BE2C (cell line): Measurements from ENCODE around the gene DOCK9.

ENCODE experiments used
- DNase-seq: peaks from one replicate; pipeline ENCODE4 v3.0.0-alpha.2; 2020
- H3K27me3 ChIP-seq: fragments of 250-450 bp; sonication (Bioruptor Pico); 2 replicates; pipeline ENCODE4 v1.5.1; 2020; ENCODE audit warnings: mild to moderate bottlenecking
- H3K36me3 ChIP-seq: fragments of 250-450 bp; sonication (Bioruptor Pico); 2 replicates; pipeline ENCODE4 v1.5.1; 2020; ENCODE audit warnings: mild to moderate bottlenecking
- H3K4me1 ChIP-seq: fragments of 250-450 bp; sonication (Bioruptor Pico); 2 replicates; pipeline ENCODE4 v1.5.1; 2020
- H3K4me3 ChIP-seq: 2 replicates; pipeline ENCODE4 v1.5.1; 2011; ENCODE audit warnings: low read depth, low read length
- H3K9me3 ChIP-seq: fragments of 250-450 bp; sonication (Bioruptor Pico); 2 replicates; pipeline ENCODE4 v1.5.1; 2020
- CTCF ChIP-seq: IDR thresholded peaks from 2 replicates; pipeline ENCODE4 v1.5.1; 2012; ENCODE audit warnings: mild to moderate bottlenecking, low read depth, low read length

Gene DOCK9

GRCh38 chr13:98999639-98999952 lies 21.7 kb upstream of the DOCK9 start:
- H3K36me3 ChIP-seq = no peaks in the 10 kb centered on the region
- no peak for DNase-seq
- no peaks in the 10 kb centered on the region for H3K9me3 ChIP-seq
- peaks cover 7% of the 10 kb centered on the region for H3K27me3 ChIP-seq
- no peak for TF ChIP-seq CTCF
- no peaks in the 10 kb centered on the region for H3K4me1 ChIP-seq
- no peak overlapping the region for H3K4me3 ChIP-seq

- no peak for DNase-seq
- Histone ChIP-seq H3K27me3 (peaks cover 6% of the 10 kb centered on the region), H3K9me3 (no peaks in the 10 kb centered on the region), H3K4me3 (no peak overlapping the region), H3K36me3 (no peaks in the 10 kb centered on the region), H3K4me1 (no peaks in the 10 kb centered on the region)
- no peak for TF ChIP-seq CTCF
Measured at GRCh38 chr13:98998831-98999638, 21.2 kb upstream of the DOCK9 start.

DNA sequence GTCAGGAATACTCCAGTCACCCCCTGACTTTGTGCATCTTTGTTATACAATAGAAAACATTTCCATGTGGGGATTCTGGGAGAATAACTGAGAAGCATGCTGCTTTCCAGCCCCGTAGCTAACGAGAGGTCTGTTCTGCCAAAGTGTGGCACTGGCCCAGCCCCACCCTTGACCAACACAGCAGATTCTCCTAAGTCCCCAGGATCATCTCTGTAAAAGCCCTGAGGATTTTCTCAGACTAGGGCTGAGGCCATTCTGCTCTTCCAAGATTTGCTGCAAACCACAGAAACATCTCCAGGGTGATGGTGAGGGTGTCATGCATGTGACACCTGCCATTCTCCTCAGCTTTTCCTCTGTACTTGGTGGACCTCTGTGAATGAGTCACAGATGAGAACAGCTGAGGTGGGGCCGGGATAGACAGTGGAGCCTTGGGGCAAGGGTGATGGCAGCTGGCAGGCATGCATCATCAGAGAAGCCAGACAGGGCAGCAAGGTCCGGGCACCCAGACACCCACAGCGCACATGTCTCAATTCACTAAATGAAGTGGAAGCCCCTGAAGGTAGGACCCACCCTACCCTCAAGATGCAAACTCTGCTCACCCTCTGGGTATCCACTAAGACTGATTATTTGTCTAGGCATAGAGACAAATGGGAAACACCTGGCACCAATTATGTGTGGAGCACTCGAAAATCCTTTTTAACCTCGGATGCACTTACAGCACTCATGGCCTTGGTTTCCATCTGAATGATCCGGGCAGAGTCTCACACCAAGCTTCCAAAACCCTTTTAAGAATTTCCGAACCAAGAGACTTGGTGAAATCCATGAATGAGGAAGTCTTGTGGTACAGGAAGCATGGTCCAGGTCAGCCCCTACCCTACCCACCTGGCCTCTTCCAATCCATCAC lies 20.1 kb upstream of the DOCK9 start:
- Histone ChIP-seq H3K27me3 (peaks cover 4% of the 10 kb centered on the region), H3K9me3 (no peaks in the 10 kb centered on the region), H3K4me1 (no peaks in the 10 kb centered on the region), H3K4me3 (no peak overlapping the region), H3K36me3 (no peaks in the 10 kb centered on the region)
- DNase-seq = no peak
- TF ChIP-seq CTCF = no peak

DNA sequence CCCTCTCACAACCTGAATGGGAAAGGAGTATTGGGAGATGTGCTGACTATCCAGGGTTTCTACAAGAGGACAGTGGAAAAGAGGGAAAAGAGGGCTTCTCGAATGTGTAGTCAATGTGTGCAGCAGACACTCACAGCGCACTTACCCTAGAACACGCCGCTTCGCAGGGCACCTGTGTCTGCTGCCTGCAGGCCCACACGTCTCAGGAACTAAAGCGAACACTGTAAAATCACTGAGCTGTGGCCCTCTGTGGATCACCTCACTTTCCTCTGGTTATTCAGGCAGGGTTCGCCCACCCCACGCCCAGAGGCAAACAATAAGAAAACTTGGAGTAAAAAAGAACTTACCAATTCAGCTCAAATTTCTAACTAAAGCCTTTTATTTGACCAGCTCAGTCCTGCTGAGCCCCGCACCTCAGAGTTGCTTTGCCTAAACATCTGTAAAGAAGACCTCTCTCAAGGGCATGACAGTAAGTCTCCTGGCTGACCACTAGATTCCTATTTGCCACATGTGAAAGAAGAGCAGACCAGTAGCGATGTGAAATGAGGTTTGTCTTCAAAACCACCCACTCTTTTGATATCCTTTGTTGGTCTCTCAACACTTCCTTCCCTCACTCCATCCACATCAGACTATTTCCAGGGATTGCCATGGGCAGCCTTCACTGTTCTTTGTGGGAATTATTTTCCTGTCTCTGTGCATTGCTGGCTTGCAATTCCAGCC lies 19.3 kb upstream of the DOCK9 start:
- H3K9me3 ChIP-seq = no peaks in the 10 kb centered on the region
- no peaks in the 10 kb centered on the region for H3K36me3 ChIP-seq
- no peaks in the 10 kb centered on the region for H3K4me1 ChIP-seq
- no peak for TF ChIP-seq CTCF
- H3K4me3 ChIP-seq = no peak overlapping the region
- peaks cover 4% of the 10 kb centered on the region for H3K27me3 ChIP-seq
- no peak for DNase-seq

DNA sequence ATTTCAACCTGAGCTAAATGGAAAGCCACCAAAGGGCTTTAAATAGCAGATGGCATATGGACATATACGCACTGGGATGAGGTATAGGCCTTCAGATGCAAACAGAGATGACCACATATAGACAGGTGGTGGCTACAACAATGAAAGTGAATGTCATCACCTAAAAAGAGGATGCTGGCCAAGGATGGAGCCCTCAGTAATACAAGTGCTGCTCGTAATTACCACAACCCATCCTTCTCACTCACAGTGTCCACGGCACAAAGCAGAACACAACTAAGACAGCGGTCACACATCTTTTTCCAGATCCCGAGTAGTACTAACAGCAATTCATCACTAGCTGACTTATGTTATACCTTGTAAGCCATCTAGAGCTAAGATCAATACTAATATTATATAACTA lies 18.2 kb upstream of the DOCK9 start:
- Histone ChIP-seq H3K4me3 (no peak overlapping the region), H3K36me3 (no peaks in the 10 kb centered on the region), H3K9me3 (no peaks in the 10 kb centered on the region), H3K27me3 (peaks cover 4% of the 10 kb centered on the region; the same call in 1 of the 2 replicates), H3K4me1 (no peaks in the 10 kb centered on the region)
- DNase-seq = no peak
- TF ChIP-seq CTCF = no peak
